ENCODE measurements around the gene TAF3. TPM values are rescaled to one million over a fixed set of nuclear protein-coding genes. Genes with fewer than 3 reads are reported as not detected.

The TAF3 gene
- polyA plus RNA-seq, 1 of the 3 experiments (the other 2 are of a cell fraction) = 2.4 TPM

DNA sequence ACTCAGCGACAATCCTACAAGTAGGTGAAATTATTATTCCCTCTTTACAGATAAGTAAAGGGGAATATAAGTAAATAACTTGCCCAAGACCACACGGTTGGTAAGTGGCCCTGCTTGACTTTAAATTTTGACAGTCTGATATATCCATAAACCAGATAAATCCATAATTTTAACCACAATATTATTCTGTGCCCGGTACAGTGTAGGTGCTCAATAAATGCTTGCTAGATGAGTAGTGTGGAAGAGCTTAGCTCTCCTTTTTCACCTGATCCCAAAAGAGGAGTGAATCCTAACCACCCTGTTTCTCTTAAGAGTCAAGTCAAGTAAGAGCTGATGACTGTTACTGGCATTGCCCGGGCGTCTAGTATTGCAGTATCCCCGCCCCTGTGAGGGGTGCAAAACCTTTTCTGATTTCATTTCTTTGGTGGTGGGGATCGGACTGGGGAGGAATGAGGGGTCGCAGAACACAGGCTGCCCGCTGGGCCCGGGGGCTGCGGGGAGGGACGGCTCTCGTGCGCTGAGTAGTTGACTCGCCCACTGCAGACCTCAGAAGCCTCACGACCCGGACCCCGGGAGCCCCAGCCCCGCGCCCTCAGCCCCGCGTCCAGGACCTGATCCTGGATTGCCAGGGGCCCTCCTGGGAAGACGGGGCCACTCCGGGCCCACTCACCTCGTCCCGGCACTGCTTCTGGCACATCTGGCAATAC, 31.0 kb upstream of the TAF3 start:
- ChIA-PET POLR2A (interaction anchor here (1.0 to 2.1 kb wide), 3 partner anchors 10 to 31 kb away, joined by 3 to 9 read pairs (median 5); partner anchors contain the start of gene TAF3), CTCF (interaction anchor here (0.9 to 1.1 kb wide), 2 partner anchors 10 kb away, joined by 3 read pairs; no protein-coding TSS in a partner anchor)
- Histone ChIP-seq H3K9me3 (no peaks in the 10 kb centered on the region), H3K4me3 (ENCODE audit: low read depth in 2 of 2, low read length in 1 of 2) (peak overlapping the region; percentile 85 to 92), H3K36me3 (replicated peaks in 1 of 2; ENCODE audit: control insufficient read depth in 1 of 2, insufficient read depth in 2 of 2, low read length in 1 of 2) (peaks cover 6 to 11% of the 10 kb centered on the region in 2 experiments), H3K4me2 (peak overlapping the region; percentile 86), H3K79me2 (ENCODE audit: insufficient read depth) (peaks cover 100% of the 10 kb centered on the region), H3K27ac (ENCODE audit: low read depth in 2 of 2, low read length in 1 of 2) (peak overlapping the region; percentile 65; a peak in 2 of 4 replicates), H3K4me1 (ENCODE audit: control insufficient read depth in 1 of 2, insufficient read depth in 2 of 2, low read depth in 1 of 2, low read length in 1 of 2) (peaks cover 7 to 14% of the 10 kb centered on the region in 2 experiments; a peak in 3 of 4 replicates), H3K27me3 (ENCODE audit: insufficient read depth) (no peaks in the 10 kb centered on the region), H3F3A (replicated peaks; ENCODE audit: insufficient read depth) (peaks cover 6% of the 10 kb centered on the region), H2AFZ (ENCODE audit: low read depth) (peak overlapping the region; percentile 68), H4K20me1 (ENCODE audit: insufficient read depth) (peaks cover 62% of the 10 kb centered on the region), H3K9me2 (no peaks in the 10 kb centered on the region), H3K9ac (peak overlapping the region; percentile 88)
- WGBS (ENCODE audit: low lambda C conversion rate) = 8% methylated on average over 6 of the region's 26 CpGs
- no peak for DNase-seq
- TF ChIP-seq SIN3A (IDR thresholded peaks at IDR 0.05; ENCODE audit: borderline replicate concordance, low read depth, low read length) (no peak), FOXM1 (IDR thresholded peaks at IDR 0.05; ENCODE audit: low read depth) (no peak), POLR2AphosphoS5 (IDR thresholded peaks at IDR 0.05; ENCODE audit: low read depth, low read length) (no peak), RXRA (IDR thresholded peaks at IDR 0.05; ENCODE audit: borderline replicate concordance, low read depth) (no peak), FOXJ3 (CRISPR knock-in tag; IDR thresholded peaks at IDR 0.05) (no peak)
- TF ChIP-seq, protein P1, sequence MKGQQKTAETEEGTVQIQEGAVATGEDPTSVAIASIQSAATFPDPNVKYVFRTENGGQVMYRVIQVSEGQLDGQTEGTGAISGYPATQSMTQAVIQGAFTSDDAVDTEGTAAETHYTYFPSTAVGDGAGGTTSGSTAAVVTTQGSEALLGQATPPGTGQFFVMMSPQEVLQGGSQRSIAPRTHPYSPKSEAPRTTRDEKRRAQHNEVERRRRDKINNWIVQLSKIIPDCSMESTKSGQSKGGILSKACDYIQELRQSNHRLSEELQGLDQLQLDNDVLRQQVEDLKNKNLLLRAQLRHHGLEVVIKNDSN (IDR thresholded peaks at IDR 0.05; ENCODE audit: borderline replicate concordance, low read depth) = no peak
- TF ChIP-seq, protein P2, sequence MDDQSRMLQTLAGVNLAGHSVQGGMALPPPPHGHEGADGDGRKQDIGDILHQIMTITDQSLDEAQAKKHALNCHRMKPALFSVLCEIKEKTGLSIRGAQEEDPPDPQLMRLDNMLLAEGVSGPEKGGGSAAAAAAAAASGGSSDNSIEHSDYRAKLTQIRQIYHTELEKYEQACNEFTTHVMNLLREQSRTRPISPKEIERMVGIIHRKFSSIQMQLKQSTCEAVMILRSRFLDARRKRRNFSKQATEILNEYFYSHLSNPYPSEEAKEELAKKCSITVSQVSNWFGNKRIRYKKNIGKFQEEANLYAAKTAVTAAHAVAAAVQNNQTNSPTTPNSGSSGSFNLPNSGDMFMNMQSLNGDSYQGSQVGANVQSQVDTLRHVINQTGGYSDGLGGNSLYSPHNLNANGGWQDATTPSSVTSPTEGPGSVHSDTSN (IDR thresholded peaks at IDR 0.05) = no peak
- TF ChIP-seq, protein P3, sequence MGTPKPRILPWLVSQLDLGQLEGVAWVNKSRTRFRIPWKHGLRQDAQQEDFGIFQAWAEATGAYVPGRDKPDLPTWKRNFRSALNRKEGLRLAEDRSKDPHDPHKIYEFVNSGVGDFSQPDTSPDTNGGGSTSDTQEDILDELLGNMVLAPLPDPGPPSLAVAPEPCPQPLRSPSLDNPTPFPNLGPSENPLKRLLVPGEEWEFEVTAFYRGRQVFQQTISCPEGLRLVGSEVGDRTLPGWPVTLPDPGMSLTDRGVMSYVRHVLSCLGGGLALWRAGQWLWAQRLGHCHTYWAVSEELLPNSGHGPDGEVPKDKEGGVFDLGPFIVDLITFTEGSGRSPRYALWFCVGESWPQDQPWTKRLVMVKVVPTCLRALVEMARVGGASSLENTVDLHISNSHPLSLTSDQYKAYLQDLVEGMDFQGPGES (IDR thresholded peaks at IDR 0.05; ENCODE audit: low read depth, low read length) = no peak
- TF ChIP-seq, protein P4, sequence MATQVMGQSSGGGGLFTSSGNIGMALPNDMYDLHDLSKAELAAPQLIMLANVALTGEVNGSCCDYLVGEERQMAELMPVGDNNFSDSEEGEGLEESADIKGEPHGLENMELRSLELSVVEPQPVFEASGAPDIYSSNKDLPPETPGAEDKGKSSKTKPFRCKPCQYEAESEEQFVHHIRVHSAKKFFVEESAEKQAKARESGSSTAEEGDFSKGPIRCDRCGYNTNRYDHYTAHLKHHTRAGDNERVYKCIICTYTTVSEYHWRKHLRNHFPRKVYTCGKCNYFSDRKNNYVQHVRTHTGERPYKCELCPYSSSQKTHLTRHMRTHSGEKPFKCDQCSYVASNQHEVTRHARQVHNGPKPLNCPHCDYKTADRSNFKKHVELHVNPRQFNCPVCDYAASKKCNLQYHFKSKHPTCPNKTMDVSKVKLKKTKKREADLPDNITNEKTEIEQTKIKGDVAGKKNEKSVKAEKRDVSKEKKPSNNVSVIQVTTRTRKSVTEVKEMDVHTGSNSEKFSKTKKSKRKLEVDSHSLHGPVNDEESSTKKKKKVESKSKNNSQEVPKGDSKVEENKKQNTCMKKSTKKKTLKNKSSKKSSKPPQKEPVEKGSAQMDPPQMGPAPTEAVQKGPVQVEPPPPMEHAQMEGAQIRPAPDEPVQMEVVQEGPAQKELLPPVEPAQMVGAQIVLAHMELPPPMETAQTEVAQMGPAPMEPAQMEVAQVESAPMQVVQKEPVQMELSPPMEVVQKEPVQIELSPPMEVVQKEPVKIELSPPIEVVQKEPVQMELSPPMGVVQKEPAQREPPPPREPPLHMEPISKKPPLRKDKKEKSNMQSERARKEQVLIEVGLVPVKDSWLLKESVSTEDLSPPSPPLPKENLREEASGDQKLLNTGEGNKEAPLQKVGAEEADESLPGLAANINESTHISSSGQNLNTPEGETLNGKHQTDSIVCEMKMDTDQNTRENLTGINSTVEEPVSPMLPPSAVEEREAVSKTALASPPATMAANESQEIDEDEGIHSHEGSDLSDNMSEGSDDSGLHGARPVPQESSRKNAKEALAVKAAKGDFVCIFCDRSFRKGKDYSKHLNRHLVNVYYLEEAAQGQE (IDR thresholded peaks at IDR 0.05; ENCODE audit: low read depth, low read length) = no peak
